DOHH2 (cell line): ENCODE measurements around the gene TPM3.

ENCODE experiments used
- EZH2phosphoT487 ChIP-seq: fragments of 200-600 bp; sonication (generic); IDR thresholded peaks from 2 replicates; pipeline ENCODE4 v1.6.1; 2017; ENCODE audit warnings: borderline replicate concordance, mild to moderate bottlenecking, antibody characterized with exemption, low read length, moderate library complexity, mixed read lengths
- TF ChIP-seq, protein P1 (sequence below): fragments of 200-600 bp; sonication (generic); IDR thresholded peaks from one replicate; pipeline ENCODE4 v1.5.1; 2014; ENCODE audit warnings: antibody characterized with exemption, mild to moderate bottlenecking, low read depth, low read length; ENCODE audit not compliant: poor library complexity, severe bottlenecking

DNA sequence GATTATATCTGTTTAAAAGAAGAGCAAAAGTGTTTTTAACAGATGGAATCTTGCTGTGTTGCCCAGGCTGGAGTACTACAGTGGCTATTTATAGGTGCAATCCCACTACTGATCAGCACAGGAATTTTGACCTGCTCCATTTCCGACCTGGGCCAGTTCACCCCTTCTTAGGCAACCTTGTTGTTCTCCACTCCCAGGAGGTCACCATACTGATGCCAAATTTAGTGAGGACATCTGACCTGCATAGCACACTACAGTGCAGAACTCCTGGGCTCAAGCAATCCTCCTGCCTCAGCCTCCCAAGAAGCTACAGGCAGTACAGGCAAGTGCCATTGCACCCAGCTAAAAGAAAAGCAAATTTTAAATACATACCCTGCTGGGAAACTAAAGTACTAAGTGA is 25.7 kb downstream of the TPM3 start:
- TF ChIP-seq, protein P1, sequence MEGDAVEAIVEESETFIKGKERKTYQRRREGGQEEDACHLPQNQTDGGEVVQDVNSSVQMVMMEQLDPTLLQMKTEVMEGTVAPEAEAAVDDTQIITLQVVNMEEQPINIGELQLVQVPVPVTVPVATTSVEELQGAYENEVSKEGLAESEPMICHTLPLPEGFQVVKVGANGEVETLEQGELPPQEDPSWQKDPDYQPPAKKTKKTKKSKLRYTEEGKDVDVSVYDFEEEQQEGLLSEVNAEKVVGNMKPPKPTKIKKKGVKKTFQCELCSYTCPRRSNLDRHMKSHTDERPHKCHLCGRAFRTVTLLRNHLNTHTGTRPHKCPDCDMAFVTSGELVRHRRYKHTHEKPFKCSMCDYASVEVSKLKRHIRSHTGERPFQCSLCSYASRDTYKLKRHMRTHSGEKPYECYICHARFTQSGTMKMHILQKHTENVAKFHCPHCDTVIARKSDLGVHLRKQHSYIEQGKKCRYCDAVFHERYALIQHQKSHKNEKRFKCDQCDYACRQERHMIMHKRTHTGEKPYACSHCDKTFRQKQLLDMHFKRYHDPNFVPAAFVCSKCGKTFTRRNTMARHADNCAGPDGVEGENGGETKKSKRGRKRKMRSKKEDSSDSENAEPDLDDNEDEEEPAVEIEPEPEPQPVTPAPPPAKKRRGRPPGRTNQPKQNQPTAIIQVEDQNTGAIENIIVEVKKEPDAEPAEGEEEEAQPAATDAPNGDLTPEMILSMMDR = no peak
- no peak for TF ChIP-seq EZH2phosphoT487
